DND-41 (cell line): ENCODE data around the gene SH2D3C.

Experiments used
- CTCF ChIP-seq: IDR thresholded peaks from 2 replicates; pipeline ENCODE4 v1.5.1; 2012; ENCODE audit warnings: borderline replicate concordance, low read length, moderate library complexity, mild to moderate bottlenecking; ENCODE audit not compliant: poor library complexity, severe bottlenecking; ENCODE audit errors: extremely low read depth
- EZH2 ChIP-seq: IDR thresholded peaks from 3 replicates; pipeline ENCODE4 v1.6.1; 2012; ENCODE audit warnings: borderline replicate concordance, low read depth, mild to moderate bottlenecking, moderate library complexity, low read length, inconsistent platforms; ENCODE audit not compliant: severe bottlenecking

GRCh38 chr9:127714020-127714750, 64.3 kb downstream of the SH2D3C start:
- TF ChIP-seq CTCF (no peak), EZH2 (no peak)
